ENCODE measurements around the gene VEGFA.

VEGFA gene

GRCh38 chr6:43793154-43793874 lies 23.3 kb downstream of the VEGFA start:
- no peak for TF ChIP-seq CTCF (conservative IDR thresholded peaks at IDR 0.05)
- H3K27ac ChIP-seq: no peak overlapping the region

GRCh38 chr6:43793875-43794242 lies 23.8 kb downstream of the VEGFA start:
- no peak overlapping the region for H3K27ac ChIP-seq
- no peak for TF ChIP-seq CTCF (conservative IDR thresholded peaks at IDR 0.05)

- no peak overlapping the region for H3K27ac ChIP-seq
- TF ChIP-seq CTCF (conservative IDR thresholded peaks at IDR 0.05): no peak
These were observed 25.4 kb downstream of the VEGFA start for GRCh38 chr6:43795421-43795820.

GRCh38 chr6:43796168-43796567 lies 26.2 kb downstream of the VEGFA start:
- no peak overlapping the region for H3K27ac ChIP-seq
- no peak for TF ChIP-seq CTCF (conservative IDR thresholded peaks at IDR 0.05)

- no peak overlapping the region for H3K27ac ChIP-seq
- TF ChIP-seq CTCF (conservative IDR thresholded peaks at IDR 0.05): no peak
These were observed 27.2 kb downstream of the VEGFA start for GRCh38 chr6:43796903-43797890.

GRCh38 chr6:43797919-43798318 lies 27.9 kb downstream of the VEGFA start:
- TF ChIP-seq CTCF (conservative IDR thresholded peaks at IDR 0.05): no peak
- no peak overlapping the region for H3K27ac ChIP-seq

GRCh38 chr6:43798688-43799444 lies 28.9 kb downstream of the VEGFA start:
- TF ChIP-seq CTCF (conservative IDR thresholded peaks at IDR 0.05): no peak
- H3K27ac ChIP-seq: no peak overlapping the region
